ENCODE measurements around the gene PLD4.
"Not testable (repeated sequence)": the region's sequence is repeated elsewhere in the genome, so short reads cannot be mapped to it uniquely, and the experiment has no call there.

The PLD4 gene

GRCh38 chr14:104948736-104949031, 24.0 kb downstream of the PLD4 start:
- TF ChIP-seq POU2F2 (IDR thresholded peaks at IDR 0.05; ENCODE audit: low read depth, low read length) (no peak), POLR2AphosphoS5 (IDR thresholded peaks at IDR 0.05; ENCODE audit: low read depth, low read length) (no peak), SPI1 (IDR thresholded peaks at IDR 0.05; ENCODE audit: low read depth, low read length) (no peak), POLR2A (IDR thresholded peaks at IDR 0.05; ENCODE audit: low read depth, low read length) (no peak), PAX5 (IDR thresholded peaks at IDR 0.05; ENCODE audit: insufficient read depth, low read length, severe bottlenecking) (no peak)
- no peak for DNase-seq (ENCODE audit: insufficient read length, low spot score)
- no peak for FAIRE-seq

- not testable (repeated sequence) for DNase-seq (ENCODE audit: insufficient read length, low spot score); FAIRE-seq
Measured at GRCh38 chr14:104949406-104949955, 24.8 kb downstream of the PLD4 start.

- no peak for FAIRE-seq
Measured at GRCh38 chr14:104950021-104950420, 25.3 kb downstream of the PLD4 start.

GRCh38 chr14:104950701-104951100, 26.0 kb downstream of the PLD4 start:
- DNase-seq (ENCODE audit: insufficient read length, low spot score); FAIRE-seq: not testable (repeated sequence)

More at GRCh38 chr14:104950021-104950420, 25.3 kb downstream of the PLD4 start:
- TF ChIP-seq PAX5 (IDR thresholded peaks at IDR 0.05; ENCODE audit: insufficient read depth, low read length, severe bottlenecking) (no peak), SPI1 (IDR thresholded peaks at IDR 0.05; ENCODE audit: low read depth, low read length) (no peak), TAF1 (IDR thresholded peaks at IDR 0.05; ENCODE audit: low read depth, low read length) (no peak), POU2F2 (IDR thresholded peaks at IDR 0.05; ENCODE audit: low read depth, low read length) (no peak), POLR2A (IDR thresholded peaks at IDR 0.05; ENCODE audit: low read depth, low read length) (no peak), POLR2AphosphoS5 (IDR thresholded peaks at IDR 0.05; ENCODE audit: low read depth, low read length) (no peak)
- DNase-seq (ENCODE audit: insufficient read length, low spot score) = no peak

- not testable (repeated sequence) for DNase-seq (ENCODE audit: insufficient read length, low spot score); FAIRE-seq
Measured at GRCh38 chr14:104951863-104952657, 27.4 kb downstream of the PLD4 start.

- TF ChIP-seq POLR2A (IDR thresholded peaks at IDR 0.05; ENCODE audit: low read depth, low read length) = no peak
- TF ChIP-seq PAX5 (IDR thresholded peaks at IDR 0.05; ENCODE audit: insufficient read depth, low read length, severe bottlenecking) = no peak
- TF ChIP-seq POLR2AphosphoS5 (IDR thresholded peaks at IDR 0.05; ENCODE audit: low read depth, low read length) = no peak
- no peak for TF ChIP-seq TAF1 (IDR thresholded peaks at IDR 0.05; ENCODE audit: low read depth, low read length)
- FAIRE-seq (no peak), DNase-seq (ENCODE audit: insufficient read length, low spot score) (no peak)
Measured at GRCh38 chr14:104953097-104953496, 28.4 kb downstream of the PLD4 start.

- DNase-seq (ENCODE audit: insufficient read length, low spot score) (no peak), FAIRE-seq (no peak)
- TF ChIP-seq POLR2A (IDR thresholded peaks at IDR 0.05; ENCODE audit: low read depth, low read length) (no peak), POU2F2 (IDR thresholded peaks at IDR 0.05; ENCODE audit: low read depth, low read length) (no peak), POLR2AphosphoS5 (IDR thresholded peaks at IDR 0.05; ENCODE audit: low read depth, low read length) (no peak), TAF1 (IDR thresholded peaks at IDR 0.05; ENCODE audit: low read depth, low read length) (no peak), SPI1 (IDR thresholded peaks at IDR 0.05; ENCODE audit: low read depth, low read length) (no peak), PAX5 (IDR thresholded peaks at IDR 0.05; ENCODE audit: insufficient read depth, low read length, severe bottlenecking) (no peak)
Measured at GRCh38 chr14:104953896-104954656, 29.4 kb downstream of the PLD4 start.

- FAIRE-seq (no peak), DNase-seq (ENCODE audit: insufficient read length, low spot score) (no peak)
- no peak for TF ChIP-seq PAX5 (IDR thresholded peaks at IDR 0.05; ENCODE audit: insufficient read depth, low read length, severe bottlenecking)
Measured at GRCh38 chr14:104954746-104955395, 30.2 kb downstream of the PLD4 start.

- TF ChIP-seq PAX5 (IDR thresholded peaks at IDR 0.05; ENCODE audit: insufficient read depth, low read length, severe bottlenecking) (no peak), POLR2A (IDR thresholded peaks at IDR 0.05; ENCODE audit: low read depth, low read length) (no peak), SPI1 (IDR thresholded peaks at IDR 0.05; ENCODE audit: low read depth, low read length) (no peak), POLR2AphosphoS5 (IDR thresholded peaks at IDR 0.05; ENCODE audit: low read depth, low read length) (no peak), TAF1 (IDR thresholded peaks at IDR 0.05; ENCODE audit: low read depth, low read length) (no peak), POU2F2 (IDR thresholded peaks at IDR 0.05; ENCODE audit: low read depth, low read length) (no peak)
- DNase-seq (ENCODE audit: insufficient read length, low spot score) = no peak
- no peak for FAIRE-seq
Measured at GRCh38 chr14:104955396-104955770, 30.7 kb downstream of the PLD4 start.

GRCh38 chr14:104956290-104956890, 31.7 kb downstream of the PLD4 start:
- FAIRE-seq = no peak

More at GRCh38 chr14:104956290-104956890, 31.7 kb downstream of the PLD4 start:
- TF ChIP-seq POLR2AphosphoS5 (IDR thresholded peaks at IDR 0.05; ENCODE audit: low read depth, low read length) = no peak
- TF ChIP-seq POLR2A (IDR thresholded peaks at IDR 0.05; ENCODE audit: low read depth, low read length) = no peak
- no peak for TF ChIP-seq PAX5 (IDR thresholded peaks at IDR 0.05; ENCODE audit: insufficient read depth, low read length, severe bottlenecking)
- no peak for TF ChIP-seq POU2F2 (IDR thresholded peaks at IDR 0.05; ENCODE audit: low read depth, low read length)
- TF ChIP-seq SPI1 (IDR thresholded peaks at IDR 0.05; ENCODE audit: low read depth, low read length) = no peak
- no peak for TF ChIP-seq TAF1 (IDR thresholded peaks at IDR 0.05; ENCODE audit: low read depth, low read length)
- DNase-seq (ENCODE audit: insufficient read length, low spot score) = no peak

All from GM12891 (cell line).